Stimulated activated CD4-positive, alpha-beta T cell treated with anti-CD3 and anti-CD28 coated beads, Interleukin-1b, Interleukin-23, amount 100 ng/mL, for 1 hour (primary cell): ENCODE data around the gene ATL1.
"Not testable (repeated sequence)": the region's sequence is repeated elsewhere in the genome, so short reads cannot be mapped to it uniquely, and the experiment has no call there.

ENCODE experiments used
- DNase-seq, 2 donors: peaks; one replicate each; pipeline ENCODE4 v3.0.0-alpha.2; 2020; ENCODE audit warnings: low read depth in 2 of 2

Gene ATL1

DNA sequence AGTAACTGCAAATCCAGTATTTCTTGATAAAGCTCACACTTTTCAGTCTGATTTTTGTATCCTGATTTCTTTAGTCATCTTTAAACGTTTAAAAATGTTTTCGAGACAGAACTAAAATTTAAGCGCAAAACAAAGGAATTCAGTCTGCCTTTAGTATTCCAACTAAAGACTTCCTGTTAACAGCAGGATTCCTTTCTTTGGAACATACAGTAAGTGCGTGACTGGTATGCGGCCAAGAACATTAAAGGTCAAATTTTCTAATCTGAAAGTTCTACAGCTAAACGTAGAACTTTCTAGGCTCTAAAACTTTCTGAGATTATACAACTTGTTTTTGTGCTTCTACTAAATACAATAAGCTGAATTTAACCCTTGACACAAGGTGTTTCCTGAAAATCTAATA lies 98.3 kb downstream of the ATL1 start:
- DNase-seq = no peak

DNA sequence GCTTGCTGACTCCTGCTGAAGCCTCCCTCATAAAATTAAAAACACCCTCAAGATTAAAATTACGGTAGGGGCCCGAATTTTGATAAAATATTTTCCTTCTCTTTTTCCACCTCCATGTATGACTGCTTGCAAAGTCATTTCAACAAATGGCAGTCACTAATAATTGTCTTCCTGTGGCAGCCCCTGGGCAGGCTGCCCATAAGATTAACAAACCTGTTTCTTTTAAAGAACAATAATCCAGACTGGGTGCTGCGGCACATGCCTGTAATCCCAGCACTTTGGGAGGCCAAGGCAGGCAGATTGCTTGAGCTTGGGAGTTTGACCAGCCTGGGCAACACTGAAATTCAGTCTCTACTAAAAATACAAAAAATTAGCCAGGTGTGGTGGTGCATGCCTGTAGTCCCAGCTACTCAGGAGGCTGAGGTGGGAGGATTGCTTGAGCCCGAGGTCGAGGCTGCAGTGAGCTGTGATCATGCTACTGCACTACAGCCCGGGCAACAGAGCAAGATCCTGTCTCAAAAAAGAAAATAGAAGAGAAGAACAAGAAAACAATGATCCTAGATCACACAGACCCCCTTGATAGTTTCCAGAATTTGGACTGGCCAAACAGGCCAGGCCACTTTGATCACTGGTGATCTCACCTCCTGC lies 99.5 kb downstream of the ATL1 start:
- no peak for DNase-seq

DNA sequence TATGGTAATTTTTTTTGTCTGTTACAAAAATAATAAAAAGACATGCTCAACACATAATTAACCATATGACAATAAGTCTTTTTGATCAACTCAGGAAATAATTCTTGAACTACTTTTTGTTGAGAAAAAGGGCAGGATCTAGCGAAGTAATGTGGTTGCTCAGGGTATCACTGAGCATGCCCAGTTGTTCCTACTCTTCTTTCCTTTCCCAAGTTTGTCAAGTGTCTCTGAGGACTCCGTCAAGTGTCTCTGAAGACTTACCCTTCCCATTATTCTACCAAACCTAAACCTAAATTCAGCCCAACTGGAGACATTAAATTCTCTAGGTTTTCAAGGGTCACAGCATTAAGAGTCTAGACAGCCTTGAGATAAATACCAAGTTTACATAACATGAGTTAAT lies 104.6 kb downstream of the ATL1 start:
- DNase-seq = not testable (repeated sequence)

DNA sequence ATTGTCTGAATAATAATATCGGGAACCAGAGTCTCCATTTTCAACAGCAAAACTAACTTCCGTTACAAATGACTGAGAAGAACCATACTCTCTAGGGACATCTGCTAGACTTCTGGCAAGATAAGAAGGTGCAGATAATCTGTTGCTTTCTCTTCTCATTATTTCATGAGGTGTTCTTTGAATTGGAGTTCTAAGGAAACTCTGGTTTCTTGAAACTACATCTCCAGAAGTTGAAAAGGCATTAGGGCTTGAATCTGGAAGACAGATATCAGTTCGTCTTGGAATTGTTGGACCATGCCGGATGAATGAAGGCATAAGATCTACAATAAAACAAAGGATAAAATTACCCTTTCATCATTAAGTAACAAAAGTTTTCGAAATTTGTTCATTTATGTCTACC lies 105.4 kb downstream of the ATL1 start:
- DNase-seq = not testable (repeated sequence)

DNA sequence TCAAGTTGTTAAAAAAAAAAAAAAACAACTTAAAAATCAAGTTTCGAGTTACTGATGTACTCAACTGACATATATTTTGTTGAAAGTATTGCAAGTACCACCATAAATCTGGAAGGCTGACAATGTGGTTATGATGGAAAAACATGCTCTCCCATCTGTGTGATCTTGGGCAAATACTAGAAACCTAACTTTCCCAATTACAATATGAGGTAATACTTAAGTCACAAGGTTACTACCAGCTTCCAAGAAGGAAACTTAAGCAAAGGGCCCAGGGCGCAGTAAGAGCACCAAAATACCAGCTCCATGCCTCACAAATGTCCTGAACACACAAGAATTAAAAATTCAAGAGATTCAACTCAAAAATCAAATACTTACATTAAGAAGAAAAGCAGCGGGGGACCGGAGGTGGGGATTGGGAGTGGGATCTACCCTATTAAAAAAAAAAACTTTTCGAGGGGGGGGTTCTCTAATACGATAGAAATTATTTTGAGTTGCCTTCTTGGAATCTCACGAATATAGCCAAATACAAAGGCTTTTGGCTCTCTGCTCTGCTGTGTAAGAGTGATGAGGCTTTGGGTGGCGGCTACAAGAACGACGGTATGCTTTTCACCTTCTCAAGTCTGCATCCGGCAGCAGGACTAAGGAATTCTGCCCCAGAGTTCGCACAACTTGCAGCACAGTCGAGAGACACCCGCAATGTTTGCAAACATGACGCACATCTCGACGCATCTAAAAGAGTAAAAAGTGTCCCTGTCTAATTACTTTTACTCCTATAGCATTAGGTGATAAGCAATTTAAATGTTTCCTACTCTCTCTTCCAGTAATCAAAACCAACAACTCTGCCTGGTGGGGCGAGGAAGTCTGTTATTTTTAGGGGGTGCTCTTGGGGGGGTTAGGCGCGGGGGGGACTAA lies 107.1 kb downstream of the ATL1 start:
- no peak for DNase-seq

DNA sequence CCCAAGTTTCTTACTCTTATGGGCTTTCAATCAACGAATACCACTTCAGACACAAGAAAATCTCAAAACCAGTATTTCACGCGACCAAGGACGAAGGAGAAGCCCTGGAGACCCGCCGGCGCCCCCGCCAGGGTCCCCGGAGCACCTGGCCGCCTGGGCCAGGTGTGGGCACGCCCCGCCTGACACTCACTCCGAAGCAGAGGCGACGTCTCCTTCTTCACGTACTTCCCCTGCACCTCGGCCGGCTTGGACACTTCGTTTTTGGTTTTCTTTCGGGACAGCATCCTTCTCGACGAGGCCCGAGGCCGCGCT lies 107.7 kb downstream of the ATL1 start:
- DNase-seq = no peak

DNA sequence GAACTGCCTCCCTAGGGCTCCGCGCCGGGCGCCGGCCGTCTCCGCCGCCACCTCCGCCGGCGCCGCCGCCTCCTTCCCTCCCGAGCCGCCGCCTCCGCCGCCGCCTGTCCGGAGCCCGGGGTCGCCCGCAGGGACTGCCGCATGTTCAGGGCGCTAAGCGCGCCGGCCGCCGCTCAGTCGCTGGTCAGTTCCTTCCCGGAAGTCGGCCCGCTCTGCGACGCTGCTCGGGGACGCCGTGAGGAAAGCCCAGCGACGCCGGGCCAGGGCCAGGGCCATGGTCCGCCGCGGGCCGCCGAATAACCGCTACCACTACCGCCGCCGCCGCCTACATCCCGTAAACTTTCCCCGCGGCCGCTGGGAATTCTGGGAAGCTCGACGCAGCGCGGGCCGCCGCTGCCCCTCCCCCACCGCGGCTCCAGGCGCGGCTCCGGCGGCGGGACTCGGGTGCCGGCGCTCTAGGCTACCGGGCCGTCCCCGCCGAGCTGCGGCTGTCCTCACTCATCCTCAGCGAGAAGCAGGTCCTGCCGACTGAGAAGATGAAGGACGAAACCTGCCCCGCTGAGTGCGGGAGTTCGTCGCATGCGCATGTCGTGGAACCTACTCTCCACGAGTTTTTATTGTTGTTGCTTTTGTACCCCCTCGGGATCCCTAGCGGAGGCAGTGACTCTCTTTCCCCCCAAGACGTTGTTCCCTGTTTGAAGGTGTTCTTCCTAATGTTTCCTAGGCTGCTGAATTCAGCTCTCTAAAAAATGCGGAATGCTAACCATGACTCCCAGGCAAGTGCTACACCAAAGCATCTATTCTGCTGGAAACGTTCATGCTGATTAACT lies 108.3 kb downstream of the ATL1 start, which contains the start of gene SAV1:
Gene SAV1, minus strand, starts transcription at position 311 of the 830 bp plus-strand sequence. CDS start 339 bp downstream, outside the sequence.
- DNase-seq = peak in 1 of 2 donors; percentile 28

DNA sequence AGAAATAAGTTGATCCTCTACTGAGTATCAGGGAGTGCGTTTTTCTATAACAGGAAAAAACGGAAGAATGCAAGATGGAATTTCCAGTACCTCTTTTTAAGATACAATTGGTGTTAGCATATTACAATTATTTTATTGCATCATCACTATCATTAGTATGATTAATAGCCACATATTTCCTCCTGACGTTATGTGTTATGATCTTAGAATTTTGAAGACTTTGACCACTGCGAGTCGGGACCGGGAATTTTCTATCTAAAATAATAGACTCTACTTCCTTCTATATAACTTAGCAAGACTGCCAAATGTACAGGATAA lies 108.8 kb downstream of the ATL1 start:
- no peak for DNase-seq

DNA sequence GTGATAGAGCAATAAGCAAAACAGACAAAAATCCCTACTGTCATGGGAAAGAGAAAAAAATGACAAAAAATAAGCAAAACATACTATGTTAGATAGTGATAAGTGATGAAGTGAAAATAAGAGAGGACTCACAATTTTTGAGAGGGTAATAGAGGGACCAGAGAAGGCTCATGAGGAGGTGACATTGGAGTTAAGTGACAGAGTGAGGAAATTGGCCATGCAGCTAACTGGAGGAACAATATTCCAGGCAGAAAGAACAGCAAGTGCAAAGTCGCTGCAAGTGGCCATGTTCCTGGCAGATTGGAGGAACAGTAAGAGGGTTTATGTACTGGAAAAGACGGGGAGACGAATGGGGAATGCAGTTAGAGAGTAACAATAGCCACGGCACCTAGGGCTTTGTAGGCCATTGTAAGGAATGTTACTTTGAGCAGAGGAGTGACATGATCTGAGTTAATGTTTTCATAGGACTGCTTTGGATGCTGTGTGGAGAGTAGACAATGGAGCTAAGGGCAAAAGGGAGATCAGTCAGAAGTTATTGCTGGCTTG lies 109.6 kb downstream of the ATL1 start:
- DNase-seq = no peak

DNA sequence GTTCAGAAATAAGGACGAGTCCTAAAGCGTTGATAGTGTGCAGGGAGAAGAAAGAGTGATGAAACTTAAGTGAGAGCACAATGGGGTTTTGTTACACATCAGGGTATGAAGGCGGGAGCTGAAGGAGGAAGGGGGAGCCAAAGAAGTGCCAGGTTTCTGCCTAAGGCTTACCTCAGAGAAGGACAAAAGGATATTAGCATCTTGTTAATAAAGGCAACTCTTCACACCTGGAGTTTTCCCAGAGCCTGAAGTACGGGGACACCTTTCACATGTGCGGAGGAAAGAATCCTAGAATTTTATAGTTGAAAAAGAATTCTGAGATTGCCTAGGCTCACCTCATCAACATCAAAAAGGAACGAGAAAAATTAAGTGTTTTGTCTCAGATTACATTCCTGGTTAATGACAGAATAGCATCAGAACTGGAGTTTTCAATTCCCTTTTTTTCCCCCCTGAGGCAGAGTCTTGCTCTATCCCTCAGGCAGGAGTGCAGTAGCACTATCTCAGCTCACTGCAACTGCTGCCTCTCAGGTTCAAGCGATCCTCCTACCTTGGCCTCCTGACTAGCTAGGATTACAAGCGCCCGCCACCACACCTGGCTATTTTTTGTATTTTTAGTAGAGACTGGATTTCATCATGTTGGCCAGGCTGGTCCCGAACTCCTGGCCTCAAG lies 110.4 kb downstream of the ATL1 start:
- DNase-seq = no peak

DNA sequence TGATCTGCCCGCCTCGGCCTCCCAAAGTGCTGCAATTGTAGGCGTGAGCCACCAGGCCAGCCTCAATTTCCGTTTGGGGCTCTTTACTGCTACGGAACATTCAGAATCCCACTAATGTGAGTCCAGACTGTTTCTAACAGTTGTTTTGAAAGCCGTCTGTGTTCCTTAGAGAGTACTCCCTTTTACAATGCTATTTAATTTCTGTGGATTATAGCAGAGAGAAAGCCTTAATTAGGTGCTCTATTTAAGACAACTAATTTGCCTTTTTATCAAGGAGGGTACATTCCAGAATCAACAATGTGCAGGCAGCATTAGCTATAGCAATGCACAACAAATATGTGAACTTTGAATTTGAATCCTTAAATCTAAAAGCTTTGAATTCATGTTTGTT lies 110.9 kb downstream of the ATL1 start:
- DNase-seq = no peak

DNA sequence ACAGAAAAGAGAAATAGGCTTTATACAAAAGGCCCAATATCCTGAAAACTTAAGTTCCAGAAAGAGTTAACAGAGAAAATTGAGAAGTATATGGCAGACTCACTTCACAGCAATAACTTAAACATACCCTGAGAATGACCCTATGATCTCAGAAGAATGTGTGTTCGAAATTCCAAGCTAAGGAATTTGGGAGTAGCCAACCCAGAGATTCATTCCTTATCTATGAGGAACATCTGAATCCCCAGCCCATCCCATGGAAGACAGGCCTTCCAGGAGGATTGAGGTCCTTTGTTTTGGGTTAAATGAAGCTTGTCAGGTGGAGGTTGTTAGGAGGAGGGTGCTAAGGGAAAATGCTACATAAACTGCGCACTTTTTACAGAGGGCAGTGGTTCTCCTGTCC lies 115.7 kb downstream of the ATL1 start:
- no peak for DNase-seq

DNA sequence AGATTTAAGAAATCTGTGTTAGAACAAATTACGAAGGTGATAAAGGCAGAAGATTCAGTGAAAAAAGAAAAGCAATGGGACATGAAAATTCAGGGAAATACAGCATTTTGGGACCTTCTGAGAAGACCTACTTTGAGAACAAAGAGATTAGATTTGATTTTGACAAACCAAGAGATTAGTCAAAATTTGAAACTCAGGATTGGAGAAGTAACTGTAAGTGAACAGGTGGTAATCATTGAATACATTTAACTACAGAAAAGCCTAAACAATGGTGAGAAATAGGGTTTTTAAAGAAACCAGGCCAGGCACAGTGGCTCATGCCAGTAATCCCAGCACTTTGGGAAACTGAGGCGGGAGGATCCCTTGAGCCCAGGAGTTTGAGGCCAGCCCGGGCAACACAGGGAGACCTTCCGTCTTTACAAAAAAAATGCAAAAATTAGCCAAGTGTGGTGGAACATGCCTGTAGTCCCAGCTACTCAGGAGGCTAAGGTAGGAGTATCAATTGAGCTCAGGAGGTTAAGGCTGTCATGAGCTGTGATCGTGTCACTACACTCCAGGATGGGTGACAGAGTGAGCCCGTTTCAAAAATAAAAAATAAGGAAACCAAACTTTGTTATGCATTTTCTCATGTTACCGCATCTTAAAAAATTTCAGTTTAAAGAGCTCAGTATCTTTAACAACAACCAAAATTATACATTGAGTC lies 117.0 kb downstream of the ATL1 start:
- no peak for DNase-seq

DNA sequence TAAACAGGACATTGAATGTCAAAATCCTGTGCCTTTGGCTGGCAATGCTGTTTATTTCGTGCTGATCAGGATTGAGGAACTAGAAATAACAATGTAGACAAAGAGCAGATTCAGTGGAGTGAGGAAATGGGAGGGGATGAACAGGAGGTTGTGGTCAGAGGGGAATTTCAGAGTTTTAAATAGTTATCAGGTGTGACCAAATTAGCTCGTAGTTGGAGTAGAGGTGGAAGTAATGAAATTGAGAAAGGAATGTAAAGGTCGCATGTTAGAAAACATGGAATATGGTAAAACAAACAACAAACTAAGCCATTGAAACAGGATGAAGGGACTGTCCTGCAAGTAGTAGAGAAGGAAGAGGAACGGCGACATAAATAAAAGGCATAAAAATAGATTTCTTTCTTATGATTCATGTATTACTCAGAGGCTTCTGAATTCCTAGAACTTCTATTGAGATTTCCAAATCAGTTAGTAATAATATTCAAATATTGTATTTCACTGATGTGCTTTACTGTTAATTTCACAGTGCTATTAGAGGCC lies 117.7 kb downstream of the ATL1 start:
- DNase-seq = no peak

DNA sequence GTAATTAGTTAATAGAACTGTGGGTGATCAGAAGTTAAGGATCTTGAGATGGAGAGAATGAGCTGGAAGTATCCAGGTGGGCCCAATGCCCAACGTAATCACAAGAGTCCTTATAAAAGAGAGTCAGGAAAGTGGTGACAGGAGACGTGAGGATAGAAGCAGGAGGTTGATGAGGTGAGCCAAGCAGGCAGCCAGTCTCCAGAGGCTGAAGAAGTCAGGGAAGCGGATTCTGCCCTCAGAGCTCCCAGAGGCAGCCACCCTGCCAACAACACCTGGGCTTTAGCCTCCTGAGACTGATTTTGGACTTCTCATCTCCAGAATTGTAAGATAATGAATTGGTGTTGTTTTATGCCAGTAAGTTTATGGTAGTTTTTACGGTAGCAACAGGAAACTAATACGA lies 118.2 kb downstream of the ATL1 start:
- no peak for DNase-seq

DNA sequence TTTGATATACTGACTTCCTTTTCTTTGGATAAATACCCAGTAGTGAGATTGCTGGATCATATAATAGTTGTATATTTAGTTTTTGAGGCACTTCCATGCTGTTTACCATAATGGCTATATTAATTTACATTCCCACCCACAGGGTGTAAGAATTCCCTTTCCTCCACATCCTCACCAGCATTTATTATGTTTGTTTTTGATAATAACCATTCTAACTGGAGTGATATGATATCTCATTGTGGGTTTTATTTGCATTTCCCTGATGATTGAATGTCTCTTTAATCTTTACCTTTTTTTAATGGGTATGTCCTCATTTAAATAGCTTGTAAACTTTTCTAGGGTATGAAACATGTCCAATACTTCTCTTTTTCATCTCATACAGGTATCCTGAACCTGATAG lies 119.7 kb downstream of the ATL1 start:
- DNase-seq = no peak
